K562 (cell line): Measurements from ENCODE around the gene CCT3. TPM values are rescaled to one million over a fixed set of nuclear protein-coding genes. Genes with fewer than 3 reads are reported as not detected.

Experiments
- DLX4 ChIP-seq: fragments of 250-450 bp; sonication (Bioruptor Pico); IDR thresholded peaks from 2 replicates; pipeline ENCODE4 v1.6.1; 2021; ENCODE audit warnings: mild to moderate bottlenecking
- RREB1 ChIP-seq: fragments of 250-450 bp; sonication (Bioruptor Pico); IDR thresholded peaks from 2 replicates; pipeline ENCODE4 v1.4.0; 2020
- SETDB1 ChIP-seq: IDR thresholded peaks from one replicate; pipeline ENCODE4 v1.6.1; 2012; ENCODE audit warnings: low read length, control low read depth, inconsistent platforms
- SMARCC2 ChIP-seq: fragments of 450-650 bp; IDR thresholded peaks from 2 replicates; pipeline ENCODE4 v1.6.1; 2017; ENCODE audit warnings: antibody characterized with exemption, moderate library complexity, mild to moderate bottlenecking, low read depth
- SRF ChIP-seq, 2 experiments: fragments of 250-450, 450-650 bp in 1 of 2; sonication (Bioruptor Pico) in 1 of 2; sonication (generic) in 1 of 2; formaldehyde crosslinking; IDR thresholded peaks; 2 replicates each; pipeline versions ENCODE4 v1.5.0 to v1.5.1; 2020 to 2022; ENCODE audit warnings: mild to moderate bottlenecking in 1 of 2, missing genetic modification reagents in 1 of 2
- TCFL5 ChIP-seq: fragments of 250-450 bp; sonication (Bioruptor Pico); conservative IDR thresholded peaks from 2 replicates; pipeline ENCODE4 v1.6.1; 2021; ENCODE audit warnings: mild to moderate bottlenecking, moderate library complexity, matching md5 sums
- THRB ChIP-seq: fragments of 450-650 bp; formaldehyde crosslinking; conservative IDR thresholded peaks from 2 replicates; pipeline ENCODE4 v1.4.0; 2022; ENCODE audit warnings: mild to moderate bottlenecking, missing genetic modification characterization
- ZC3H4 ChIP-seq: sonication (generic); formaldehyde crosslinking; IDR thresholded peaks from 2 replicates; pipeline ENCODE4 v1.9.0; 2021; ENCODE audit warnings: missing genetic modification reagents, borderline replicate concordance
- ZKSCAN8 ChIP-seq: fragments of 200-800 bp; sonication (Bioruptor generic); IDR thresholded peaks from 2 replicates; pipeline ENCODE4 v1.6.1; 2016; ENCODE audit warnings: missing genetic modification characterization, missing compliant biosample characterization
- ZNF140 ChIP-seq: fragments of 250-450 bp; sonication (Bioruptor Pico); IDR thresholded peaks from 2 replicates; pipeline ENCODE4 v1.8.0; 2021; ENCODE audit warnings: moderate library complexity, mild to moderate bottlenecking, inconsistent platforms
- polyA plus RNA-seq, 8 experiments: library from polyadenylated mRNA; depleted of rRNA in 4 of 8; stranded (reverse) in 5 of 8; unstranded in 3 of 8; fragments of >200 nt; fragmentation: Nextera tagmentation in 2 of 8; fragmentation: Illumina TruSeq in 1 of 8; extraction: Ambion mirVana in 2 of 8; extraction: Trizol in 1 of 8; gene quantifications; 2 replicates each; pipeline versions ENCODE4 v1.2.1 to v1.2.3, GENCODE V29; 2011 to 2014; ENCODE audit warnings: inconsistent platforms in 1 of 8, missing spikeins in 1 of 8
- total RNA-seq, 7 experiments: library from RNA; depleted of rRNA in 6 of 7; stranded (reverse); fragments of >200 nt in 6 of 7; fragmentation: Illumina TruSeq in 2 of 7; extraction: Trizol in 2 of 7; gene quantifications; 2 replicates each; pipeline versions ENCODE4 v1.2.1 to v1.2.3, GENCODE V29; 2011 to 2021; ENCODE audit warnings: low replicate concordance in 1 of 7

The CCT3 gene
- total and polyA plus RNA-seq, 9 of the 15 experiments (the other 6 are each of a cell fraction or from before 2014, with no cell fraction given): 475 to 1,167 (median 610) TPM

GRCh38 chr1:156305215-156305614, 32.9 kb downstream of the CCT3 start (continued):
- TF ChIP-seq RREB1 (no peak), ZNF140 (CRISPR knock-in tag) (no peak), TCFL5 (CRISPR knock-in tag) (no peak), DLX4 (no peak), THRB (CRISPR knock-in tag) (no peak), SETDB1 (no peak), SMARCC2 (no peak), SRF (CRISPR knock-in tag; IDR thresholded peaks at IDR 0.05) (no peak), ZKSCAN8 (CRISPR knock-in tag) (no peak), ZC3H4 (CRISPR knock-in tag) (no peak)
